GM19351 (cell line): ENCODE results near the gene RBPJL.

Experiments used
- ATAC-seq: cut with Tn5 transposase; IDR thresholded peaks from one replicate; pipeline ENCODE4 v1.9.1; 2021; ENCODE audit warnings: mild to moderate bottlenecking, moderate library complexity; ENCODE audit not compliant: unreplicated experiment

RBPJL gene

GRCh38 chr20:45358282-45359068, 51.8 kb downstream of the RBPJL start:
- no peak for ATAC-seq

- no peak for ATAC-seq
Measured at GRCh38 chr20:45359069-45359405, 52.4 kb downstream of the RBPJL start.

- no peak for ATAC-seq
Measured at GRCh38 chr20:45359406-45360148, 52.9 kb downstream of the RBPJL start.

- ATAC-seq, result no peak
Measured at GRCh38 chr20:45361793-45362192, 55.2 kb downstream of the RBPJL start.

- ATAC-seq, result peak; percentile 78
Measured at GRCh38 chr20:45362804-45363610, 56.4 kb downstream of the RBPJL start, which contains the start of gene SYS1. TSS of gene SYS1 (plus strand) at chr20:45363156. CDS start at chr20:45363532, 376 bp downstream.

GRCh38 chr20:45363611-45364492, 57.2 kb downstream of the RBPJL start:
- ATAC-seq, result no peak

- ATAC-seq, result no peak
Measured at GRCh38 chr20:45365444-45365970, 58.9 kb downstream of the RBPJL start.

GRCh38 chr20:45366192-45366591, 59.6 kb downstream of the RBPJL start:
- ATAC-seq, result no peak

GRCh38 chr20:45366631-45367030, 60.0 kb downstream of the RBPJL start:
- no peak for ATAC-seq

- ATAC-seq, result no peak
Measured at GRCh38 chr20:45367126-45367525, 60.5 kb downstream of the RBPJL start.
